HepG2 (cell line): ENCODE results near the gene RREB1. TPM values are rescaled to one million over a fixed set of nuclear protein-coding genes. Genes with fewer than 3 reads are reported as not detected.

Experiments
- ATF2 ChIP-seq: sonication (generic); formaldehyde crosslinking; IDR thresholded peaks from 2 replicates; pipeline ENCODE4 v1.4.0; 2020; ENCODE audit warnings: missing genetic modification reagents
- CBX5 ChIP-seq: sonication (generic); formaldehyde crosslinking; IDR thresholded peaks from 2 replicates; pipeline ENCODE4 v1.4.0; 2020; ENCODE audit warnings: missing genetic modification reagents, borderline replicate concordance
- FOXA3 ChIP-seq: IDR thresholded peaks from 2 replicates; pipeline ENCODE4 v1.6.1; 2016; ENCODE audit warnings: missing genetic modification reagents, missing compliant biosample characterization
- HNF4A ChIP-seq: sonication (generic); formaldehyde crosslinking; IDR thresholded peaks from 2 replicates; pipeline ENCODE4 v1.4.0; 2020; ENCODE audit warnings: missing genetic modification reagents
- KMT2B ChIP-seq: IDR thresholded peaks from 2 replicates; pipeline ENCODE4 v1.6.1; 2016; ENCODE audit warnings: missing genetic modification reagents, missing compliant biosample characterization
- LCORL ChIP-seq, 2 experiments: fragments of 450-650 bp in 1 of 2; sonication (generic) in 1 of 2; formaldehyde crosslinking in 1 of 2; IDR thresholded peaks; 2 replicates each; pipeline versions ENCODE4 v1.5.0 to v1.6.1; 2017 to 2020; ENCODE audit warnings: antibody characterized with exemption in 1 of 2, missing genetic modification reagents in 1 of 2
- MIER2 ChIP-seq: IDR thresholded peaks from 2 replicates; pipeline ENCODE4 v1.6.1; 2016; ENCODE audit warnings: missing biosample characterization, missing genetic modification reagents
- NFRKB ChIP-seq: fragments of 450-650 bp; IDR thresholded peaks from 2 replicates; pipeline ENCODE4 v1.6.1; 2017
- NR2F6 ChIP-seq, 2 experiments: IDR thresholded peaks; 2 replicates each; pipeline ENCODE4 v1.6.1; 2016; ENCODE audit warnings: antibody characterized with exemption in 1 of 2, mild to moderate bottlenecking in 1 of 2
- SALL1 ChIP-seq: sonication (generic); formaldehyde crosslinking; IDR thresholded peaks from 2 replicates; pipeline ENCODE4 v1.8.0; 2022; ENCODE audit warnings: mild to moderate bottlenecking, missing genetic modification reagents
- SAP130 ChIP-seq: IDR thresholded peaks from 2 replicates; pipeline ENCODE4 v1.6.1; 2016; ENCODE audit warnings: low read depth
- SPEN ChIP-seq: sonication (generic); formaldehyde crosslinking; IDR thresholded peaks from 2 replicates; pipeline ENCODE4 v1.5.1; 2020; ENCODE audit warnings: low read depth, mild to moderate bottlenecking, missing genetic modification reagents
- TEAD3 ChIP-seq: optimal IDR thresholded peaks from 2 replicates; pipeline ENCODE3; 2016; ENCODE audit warnings: borderline replicate concordance
- ZBTB3 ChIP-seq: sonication (generic); formaldehyde crosslinking; IDR thresholded peaks from 2 replicates; pipeline ENCODE4 v1.4.0; 2020; ENCODE audit warnings: low read depth, mild to moderate bottlenecking, moderate library complexity, missing genetic modification reagents, borderline replicate concordance
- ZMYM4 ChIP-seq: sonication (generic); formaldehyde crosslinking; IDR thresholded peaks from 2 replicates; pipeline ENCODE4 v1.8.1; 2023; ENCODE audit warnings: mild to moderate bottlenecking, missing genetic modification reagents
- ZNF564 ChIP-seq: sonication (generic); formaldehyde crosslinking; IDR thresholded peaks from 2 replicates; pipeline ENCODE4 v1.8.1; 2023; ENCODE audit warnings: mild to moderate bottlenecking, missing genetic modification reagents
- ZNF605 ChIP-seq: sonication (generic); formaldehyde crosslinking; IDR thresholded peaks from 2 replicates; pipeline ENCODE4 v1.8.0; 2022; ENCODE audit warnings: mild to moderate bottlenecking, missing genetic modification reagents
- ZNF691 ChIP-seq: sonication (generic); formaldehyde crosslinking; IDR thresholded peaks from 2 replicates; pipeline ENCODE4 v1.4.0; 2020; ENCODE audit warnings: missing genetic modification reagents, low read depth, mild to moderate bottlenecking, borderline replicate concordance
- ZNF878 ChIP-seq: sonication (generic); formaldehyde crosslinking; IDR thresholded peaks from 2 replicates; pipeline ENCODE4 v1.8.1; 2023; ENCODE audit warnings: mild to moderate bottlenecking, missing genetic modification reagents, moderate library complexity
- polyA plus RNA-seq, 8 experiments: library from polyadenylated mRNA; depleted of rRNA in 3 of 8; stranded (reverse) in 7 of 8; unstranded in 1 of 8; fragments of >200 nt; fragmentation: Illumina TruSeq in 4 of 8; extraction: Trizol in 4 of 8; gene quantifications; 2 replicates each; pipeline versions ENCODE4 v1.2.1 to v1.2.3, GENCODE V29; 2011 to 2016; ENCODE audit warnings: low read depth in 4 of 8, missing spikeins in 1 of 8, mixed read lengths in 1 of 8; ENCODE audit not compliant: insufficient read depth in 1 of 8
- total RNA-seq, 5 experiments: library from RNA; depleted of rRNA; stranded (reverse); fragments of >200 nt; fragmentation: Illumina TruSeq; extraction: Trizol; gene quantifications; 2 replicates each; pipeline ENCODE4 v1.2.3, GENCODE V29; 2016; ENCODE audit warnings: low read depth in 1 of 5
- TF ChIP-seq, protein P1 (sequence below): sonication (generic); formaldehyde crosslinking; IDR thresholded peaks from one replicate; pipeline ENCODE4 v1.5.1; 2020; ENCODE audit warnings: mild to moderate bottlenecking, missing genetic modification reagents; ENCODE audit errors: not compliant biosample characterization

The RREB1 gene
- total and polyA plus RNA-seq, 2 of the 13 experiments (the other 11 are each of a cell fraction or from before 2014, with no cell fraction given): 6.1 to 23.2 TPM

DNA sequence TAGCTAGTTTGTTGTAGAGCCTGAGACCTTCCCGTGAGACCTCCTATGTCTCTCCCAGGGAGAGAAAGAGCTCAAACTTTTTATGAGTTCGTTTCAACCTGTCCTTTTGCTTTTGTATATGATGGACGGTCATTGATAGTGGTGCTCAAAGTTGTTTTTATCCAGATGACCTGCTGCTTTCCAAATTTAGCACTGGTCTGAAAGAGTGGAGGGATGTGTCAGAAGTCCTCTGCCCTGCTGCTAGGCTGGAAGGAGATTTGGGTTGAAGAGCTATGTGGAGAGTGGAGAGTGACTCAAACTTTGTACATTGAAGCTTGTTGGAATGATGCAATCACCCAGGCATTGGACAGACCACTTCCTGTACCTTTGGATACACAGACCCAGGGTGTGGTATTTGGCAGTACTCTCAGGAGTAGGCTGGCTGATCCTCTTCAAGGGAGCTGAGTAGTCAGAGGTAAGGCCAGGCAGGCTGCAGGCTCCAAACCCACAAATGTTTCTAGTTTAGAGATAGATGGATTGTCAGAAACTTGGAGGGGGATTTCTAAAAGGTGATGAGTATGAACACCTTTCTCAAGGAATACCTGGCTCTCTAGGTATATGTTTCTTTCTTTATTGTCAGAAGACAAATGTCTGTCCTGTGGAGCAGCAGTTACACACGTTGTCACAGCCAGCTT, 49.4 kb upstream of the RREB1 start (continued):
- TF ChIP-seq, protein P1, sequence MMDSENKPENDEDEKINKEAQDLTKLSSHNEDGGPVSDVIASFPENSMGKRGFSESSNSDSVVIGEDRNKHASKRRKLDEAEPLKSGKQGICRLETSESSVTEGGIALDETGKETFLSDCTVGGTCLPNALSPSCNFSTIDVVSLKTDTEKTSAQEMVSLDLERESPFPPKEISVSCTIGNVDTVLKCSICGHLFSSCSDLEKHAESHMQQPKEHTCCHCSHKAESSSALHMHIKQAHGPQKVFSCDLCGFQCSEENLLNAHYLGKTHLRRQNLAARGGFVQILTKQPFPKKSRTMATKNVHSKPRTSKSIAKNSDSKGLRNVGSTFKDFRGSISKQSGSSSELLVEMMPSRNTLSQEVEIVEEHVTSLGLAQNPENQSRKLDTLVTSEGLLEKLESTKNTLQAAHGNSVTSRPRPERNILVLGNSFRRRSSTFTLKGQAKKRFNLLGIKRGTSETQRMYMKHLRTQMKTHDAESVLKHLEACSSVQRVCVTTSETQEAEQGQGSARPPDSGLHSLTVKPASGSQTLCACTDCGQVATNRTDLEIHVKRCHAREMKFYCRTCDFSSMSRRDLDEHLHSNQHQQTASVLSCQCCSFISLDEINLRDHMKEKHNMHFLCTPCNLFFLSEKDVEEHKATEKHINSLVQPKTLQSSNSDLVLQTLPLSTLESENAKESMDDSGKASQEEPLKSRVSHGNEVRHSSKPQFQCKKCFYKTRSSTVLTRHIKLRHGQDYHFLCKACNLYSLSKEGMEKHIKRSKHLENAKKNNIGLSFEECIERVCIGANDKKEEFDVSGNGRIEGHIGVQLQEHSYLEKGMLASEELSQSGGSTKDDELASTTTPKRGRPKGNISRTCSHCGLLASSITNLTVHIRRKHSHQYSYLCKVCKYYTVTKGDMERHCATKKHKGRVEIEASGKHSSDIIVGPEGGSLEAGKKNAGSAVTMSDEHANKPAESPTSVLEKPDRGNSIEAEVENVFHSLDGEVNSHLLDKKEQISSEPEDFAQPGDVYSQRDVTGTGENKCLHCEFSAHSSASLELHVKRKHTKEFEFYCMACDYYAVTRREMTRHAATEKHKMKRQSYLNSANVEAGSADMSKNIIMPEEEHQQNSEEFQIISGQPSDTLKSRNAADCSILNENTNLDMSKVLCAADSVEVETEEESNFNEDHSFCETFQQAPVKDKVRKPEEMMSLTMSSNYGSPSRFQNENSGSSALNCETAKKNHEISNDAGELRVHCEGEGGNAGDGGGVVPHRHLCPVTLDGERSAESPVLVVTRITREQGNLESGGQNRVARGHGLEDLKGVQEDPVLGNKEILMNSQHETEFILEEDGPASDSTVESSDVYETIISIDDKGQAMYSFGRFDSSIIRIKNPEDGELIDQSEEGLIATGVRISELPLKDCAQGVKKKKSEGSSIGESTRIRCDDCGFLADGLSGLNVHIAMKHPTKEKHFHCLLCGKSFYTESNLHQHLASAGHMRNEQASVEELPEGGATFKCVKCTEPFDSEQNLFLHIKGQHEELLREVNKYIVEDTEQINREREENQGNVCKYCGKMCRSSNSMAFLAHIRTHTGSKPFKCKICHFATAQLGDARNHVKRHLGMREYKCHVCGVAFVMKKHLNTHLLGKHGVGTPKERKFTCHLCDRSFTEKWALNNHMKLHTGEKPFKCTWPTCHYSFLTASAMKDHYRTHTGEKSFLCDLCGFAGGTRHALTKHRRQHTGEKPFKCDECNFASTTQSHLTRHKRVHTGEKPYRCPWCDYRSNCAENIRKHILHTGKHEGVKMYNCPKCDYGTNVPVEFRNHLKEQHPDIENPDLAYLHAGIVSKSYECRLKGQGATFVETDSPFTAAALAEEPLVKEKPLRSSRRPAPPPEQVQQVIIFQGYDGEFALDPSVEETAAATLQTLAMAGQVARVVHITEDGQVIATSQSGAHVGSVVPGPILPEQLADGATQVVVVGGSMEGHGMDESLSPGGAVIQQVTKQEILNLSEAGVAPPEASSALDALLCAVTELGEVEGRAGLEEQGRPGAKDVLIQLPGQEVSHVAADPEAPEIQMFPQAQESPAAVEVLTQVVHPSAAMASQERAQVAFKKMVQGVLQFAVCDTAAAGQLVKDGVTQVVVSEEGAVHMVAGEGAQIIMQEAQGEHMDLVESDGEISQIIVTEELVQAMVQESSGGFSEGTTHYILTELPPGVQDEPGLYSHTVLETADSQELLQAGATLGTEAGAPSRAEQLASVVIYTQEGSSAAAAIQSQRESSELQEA (CRISPR knock-in tag): no peak
- peak; percentile 85 for TF ChIP-seq ATF2 (CRISPR knock-in tag)
- TF ChIP-seq ZNF691 (CRISPR knock-in tag): no peak
- TF ChIP-seq ZNF564 (CRISPR knock-in tag): 0 out of 2 replicates have a peak, but pooled peaks have one; percentile 39
- TF ChIP-seq HNF4A: peak; percentile 68
- TF ChIP-seq ZNF605 (CRISPR knock-in tag): 0 out of 2 replicates have a peak, but pooled peaks have one; percentile 24
- no peak for TF ChIP-seq ZNF878 (CRISPR knock-in tag)
- no peak for TF ChIP-seq ZBTB3 (CRISPR knock-in tag)
- TF ChIP-seq FOXA3 (CRISPR knock-in tag): peak; percentile 70; the same call in 1 of the 2 replicates
- TF ChIP-seq CBX5 (CRISPR knock-in tag): peak; percentile 28; the same call in 1 of the 2 replicates
- no peak for TF ChIP-seq LCORL (IDR thresholded peaks at IDR 0.05)
- peak; percentile 86 for TF ChIP-seq LCORL (CRISPR knock-in tag; IDR thresholded peaks at IDR 0.05)
- TF ChIP-seq NR2F6 (IDR thresholded peaks at IDR 0.05): no peak
- 0 out of 2 replicates have a peak, but pooled peaks have one; percentile 31 for TF ChIP-seq NR2F6 (CRISPR knock-in tag; IDR thresholded peaks at IDR 0.05)
- TF ChIP-seq KMT2B (CRISPR knock-in tag): no peak
- TF ChIP-seq NFRKB: no peak
- TF ChIP-seq ZMYM4 (CRISPR knock-in tag): 0 out of 2 replicates have a peak, but pooled peaks have one; percentile 38
- TF ChIP-seq SALL1: peak; percentile 43; the same call in 1 of the 2 replicates
- peak; percentile 62 for TF ChIP-seq SAP130
- TF ChIP-seq SPEN (CRISPR knock-in tag): 0 out of 2 replicates have a peak, but pooled peaks have one; percentile 19
- TF ChIP-seq MIER2 (CRISPR knock-in tag): 0 out of 2 replicates have a peak, but pooled peaks have one; percentile 13
- TF ChIP-seq TEAD3: peak; percentile 82
